Measurements from ENCODE around the gene TMEM223. TPM values are rescaled to one million over a fixed set of nuclear protein-coding genes. Genes with fewer than 3 reads are reported as not detected.

TMEM223 gene
- total RNA-seq, 6 experiments from 2014 or later: 6.6 to 26.4 (median 8.2) TPM

DNA sequence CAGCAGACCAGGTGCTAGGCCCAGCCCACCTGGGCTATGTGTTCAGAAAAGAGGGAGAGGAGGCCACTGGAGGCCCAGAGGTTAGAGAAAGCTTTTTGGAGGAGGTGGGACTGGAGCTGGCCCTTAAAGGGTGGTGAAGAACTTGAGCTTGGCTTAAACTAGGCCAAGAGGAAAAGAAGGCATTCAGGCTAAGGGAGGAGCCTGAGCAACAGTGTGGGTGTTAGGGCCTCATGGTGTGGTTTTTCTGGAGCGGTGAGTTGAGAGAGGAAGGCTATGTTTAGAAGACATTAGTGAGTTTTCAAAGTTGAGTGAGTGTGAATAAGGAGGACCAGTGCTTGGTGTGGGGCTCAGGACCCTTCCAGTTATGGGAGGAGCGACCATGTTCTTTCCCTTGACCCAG is 14.4 kb downstream of the TMEM223 start:
- peaks cover 0 to 3% (median 0%) of the 10 kb centered on the region in 4 donors for H3K4me1 ChIP-seq
- intact Hi-C loops (cut with DNase I): no loop called here
- ATAC-seq (no peak), DNase-seq (no peak)
- H3K27me3 ChIP-seq: no peaks in the 10 kb centered on the region
- WGBS (ENCODE audit: insufficient coverage, low coverage, low lambda C conversion rate, missing lambda C conversion rate): 67% methylated on average over 1 of the region's 2 CpGs
- TF ChIP-seq POLR2A (IDR thresholded peaks at IDR 0.05) (no peak), CTCF (IDR thresholded peaks at IDR 0.05) (no peak)
- no peak overlapping the region for H3K27ac ChIP-seq
- no peaks in the 10 kb centered on the region for H3K9me3 ChIP-seq
- H3K36me3 ChIP-seq: peaks cover 0 to 40% (median 10%) of the 10 kb centered on the region in 4 donors
- no peak overlapping the region for H3K4me3 ChIP-seq

- Histone ChIP-seq H3K27ac (no peak overlapping the region), H3K27me3 (no peaks in the 10 kb centered on the region), H3K4me3 (no peak overlapping the region), H3K4me1 (peaks cover 0 to 11% (median 3%) of the 10 kb centered on the region in 4 donors), H3K36me3 (peaks cover 0 to 29% (median 8%) of the 10 kb centered on the region in 4 donors), H3K9me3 (no peaks in the 10 kb centered on the region)
- TF ChIP-seq CTCF (IDR thresholded peaks at IDR 0.05) (no peak), POLR2A (IDR thresholded peaks at IDR 0.05) (no peak)
- intact Hi-C loops (cut with DNase I): no loop called here
- WGBS (ENCODE audit: insufficient coverage, low coverage, low lambda C conversion rate, missing lambda C conversion rate): 89% methylated on average over 4 of the region's 17 CpGs
- DNase-seq (no peak), ATAC-seq (no peak)
Observed at GRCh38 chr11:62775646-62776045, 16.2 kb downstream of the TMEM223 start.

DNA sequence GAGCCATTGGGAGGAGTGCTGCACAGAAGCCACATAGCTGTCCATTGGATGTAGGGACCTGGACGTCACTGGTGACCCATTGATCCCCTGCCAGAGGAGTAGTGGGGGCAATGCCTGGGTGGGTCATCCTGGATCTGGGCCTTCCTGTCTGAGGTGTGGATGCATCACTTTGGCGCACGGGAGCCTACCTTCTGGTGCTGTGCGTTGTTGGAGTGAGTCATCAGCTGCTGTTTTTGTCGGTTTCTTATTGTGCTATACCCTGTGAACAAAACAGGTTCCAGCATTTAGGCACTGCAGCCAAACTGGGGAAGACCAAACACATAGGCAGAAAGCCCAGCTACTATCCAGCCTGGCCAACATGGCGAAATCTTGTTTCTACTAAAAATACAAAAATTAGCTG is 17.4 kb downstream of the TMEM223 start:
- WGBS (ENCODE audit: insufficient coverage, low coverage, low lambda C conversion rate, missing lambda C conversion rate): 89% methylated on average over 3 of the region's 6 CpGs
- no peak for DNase-seq
- ATAC-seq: no peak
- Histone ChIP-seq H3K9me3 (no peaks in the 10 kb centered on the region), H3K4me1 (peaks cover 0 to 20% (median 7%) of the 10 kb centered on the region in 4 donors), H3K4me3 (no peak overlapping the region), H3K27ac (no peak overlapping the region), H3K36me3 (peaks cover 0 to 21% (median 6%) of the 10 kb centered on the region in 4 donors), H3K27me3 (no peaks in the 10 kb centered on the region)
- TF ChIP-seq POLR2A (IDR thresholded peaks at IDR 0.05) (no peak), CTCF (IDR thresholded peaks at IDR 0.05) (no peak)
- intact Hi-C loops (cut with DNase I): no loop called here

GRCh38 chr11:62771144-62772021 is 20.4 kb downstream of the TMEM223 start, which contains the start of gene TAF6L:
TSS of gene TAF6L (plus strand) at chr11:62771396. CDS start at chr11:62775784, 4,388 bp downstream.
- Histone ChIP-seq H3K36me3 (peaks cover 0 to 23% (median 6%) of the 10 kb centered on the region in 4 donors), H3K4me1 (peaks cover 0 to 20% (median 7%) of the 10 kb centered on the region in 4 donors), H3K27me3 (no peaks in the 10 kb centered on the region), H3K9me3 (no peaks in the 10 kb centered on the region), H3K27ac (peak within 1 kb of the TSS; percentile 85 to 96 (median 93)), H3K4me3 (peak within 1 kb of the TSS; percentile 76 to 82 (median 80))
- intact Hi-C loops (cut with DNase I): no loop called here
- ATAC-seq (peak; percentile 95 to 96 (median 96)), DNase-seq (peak; percentile 98 to 99 (median 98))
- TF ChIP-seq CTCF (IDR thresholded peaks at IDR 0.05) (no peak), POLR2A (IDR thresholded peaks at IDR 0.05) (peak; percentile 36)
- 0% methylated on average over 31 of the region's 60 CpGs for WGBS (ENCODE audit: insufficient coverage, low coverage, low lambda C conversion rate, missing lambda C conversion rate)
